ENCODE data around the gene MON1A.
"Not testable (repeated sequence)": the region's sequence is repeated elsewhere in the genome, so short reads cannot be mapped to it uniquely, and the experiment has no call there.

MON1A gene

DNA sequence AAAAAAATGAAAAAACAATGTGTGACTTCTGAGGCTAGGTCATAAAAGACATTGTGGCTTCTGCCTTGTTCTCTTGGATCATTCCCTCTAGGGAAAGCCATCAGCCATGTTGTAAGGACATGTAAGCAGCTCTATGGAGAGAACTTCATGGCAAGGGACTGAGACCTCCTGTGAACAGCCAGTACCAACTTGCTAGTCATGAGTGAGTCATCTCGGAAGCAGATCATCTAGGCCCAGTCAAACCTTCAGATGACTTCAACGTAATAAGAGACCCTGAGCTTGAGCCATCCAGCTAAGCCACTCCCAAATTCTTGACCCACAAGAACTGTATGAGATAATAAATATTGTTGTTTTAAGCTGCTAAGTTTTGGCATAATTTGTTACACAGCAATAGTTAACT, 4.9 kb downstream of the MON1A start:
- in situ Hi-C loops (cut with MboI; ENCODE audit: low sequenced_read_pairs, unreplicated experiment): no loop called here
- TF ChIP-seq CTCF (IDR thresholded peaks at IDR 0.05; ENCODE audit: borderline replicate concordance, control extremely low read depth, extremely low read depth, insufficient read depth, missing control alignments): no peak
- no peak for DNase-seq (ENCODE audit: low spot score)

GRCh38 chr3:49917806-49918590, 11.6 kb downstream of the MON1A start:
- in situ Hi-C loops (cut with MboI; ENCODE audit: low sequenced_read_pairs, unreplicated experiment); DNase-seq (ENCODE audit: low spot score): not testable (repeated sequence)

DNA sequence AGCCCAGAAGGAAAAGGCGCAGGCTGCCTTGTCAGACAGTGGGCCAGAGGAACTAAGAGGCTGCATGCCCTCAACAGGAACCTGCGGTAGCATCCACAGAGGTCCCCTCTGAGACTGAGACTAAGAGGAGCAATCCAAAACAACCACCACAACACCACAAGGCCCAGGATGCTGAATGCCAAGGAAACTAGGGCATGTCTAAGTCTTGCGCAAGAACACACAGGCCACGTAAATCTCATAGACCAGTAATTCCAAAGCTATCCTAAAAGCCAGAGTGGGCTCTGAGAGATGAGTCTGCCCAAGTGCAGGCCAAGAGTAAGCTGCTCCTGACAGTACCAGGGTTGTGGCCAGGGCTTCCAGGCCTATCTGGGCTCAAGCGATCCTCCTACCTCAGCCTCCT, 12.9 kb downstream of the MON1A start:
- in situ Hi-C loops (cut with MboI; ENCODE audit: low sequenced_read_pairs, unreplicated experiment): no loop called here
- TF ChIP-seq CTCF (IDR thresholded peaks at IDR 0.05; ENCODE audit: borderline replicate concordance, control extremely low read depth, extremely low read depth, insufficient read depth, missing control alignments): no peak
- DNase-seq (ENCODE audit: low spot score): no peak

GRCh38 chr3:49914906-49915305, 14.7 kb downstream of the MON1A start:
- in situ Hi-C loops (cut with MboI; ENCODE audit: low sequenced_read_pairs, unreplicated experiment): no loop called here
- no peak for TF ChIP-seq CTCF (IDR thresholded peaks at IDR 0.05; ENCODE audit: borderline replicate concordance, control extremely low read depth, extremely low read depth, insufficient read depth, missing control alignments)
- DNase-seq (ENCODE audit: low spot score): no peak

- DNase-seq (ENCODE audit: low spot score): no peak
- in situ Hi-C loops (cut with MboI; ENCODE audit: low sequenced_read_pairs, unreplicated experiment): no loop called here
- no peak for TF ChIP-seq CTCF (IDR thresholded peaks at IDR 0.05; ENCODE audit: borderline replicate concordance, control extremely low read depth, extremely low read depth, insufficient read depth, missing control alignments)
Measured at GRCh38 chr3:49912881-49913281, 16.7 kb downstream of the MON1A start.

DNA sequence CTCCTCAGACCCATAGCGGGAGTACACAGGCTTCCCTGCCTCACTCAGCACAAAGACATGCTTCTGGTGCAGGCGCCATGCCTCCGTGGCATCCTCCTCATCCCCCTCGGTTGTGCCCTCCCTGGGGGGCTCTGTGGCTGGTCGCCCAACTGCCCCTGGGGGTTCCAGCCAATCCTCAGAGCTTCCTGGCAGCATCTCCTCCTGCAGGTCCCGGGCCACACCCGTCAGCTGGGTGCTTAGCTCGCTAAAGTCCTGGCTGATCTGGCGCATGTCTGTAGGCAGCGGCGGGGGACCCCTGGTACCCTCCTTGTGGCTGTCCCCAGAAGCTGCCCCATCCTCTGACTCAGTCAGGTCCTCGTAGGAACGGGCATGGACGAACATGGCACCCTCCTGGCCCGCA, 18.0 kb downstream of the MON1A start:
- no peak for DNase-seq (ENCODE audit: low spot score)
- no peak for TF ChIP-seq CTCF (IDR thresholded peaks at IDR 0.05; ENCODE audit: borderline replicate concordance, control extremely low read depth, extremely low read depth, insufficient read depth, missing control alignments)
- in situ Hi-C loops (cut with MboI; ENCODE audit: low sequenced_read_pairs, unreplicated experiment): no loop called here

GRCh38 chr3:49911124-49911420, 18.5 kb downstream of the MON1A start:
- DNase-seq (ENCODE audit: low spot score): no peak
- no peak for TF ChIP-seq CTCF (IDR thresholded peaks at IDR 0.05; ENCODE audit: borderline replicate concordance, control extremely low read depth, extremely low read depth, insufficient read depth, missing control alignments)
- in situ Hi-C loops (cut with MboI; ENCODE audit: low sequenced_read_pairs, unreplicated experiment): no loop called here
